Transverse colon (tissue), 4 donors: ENCODE results near the gene KRTAP4-7.

Experiments used
- CTCF ChIP-seq, 5 experiments: fragments of 200-600 bp in 3 of 5; fragments of 450-650 bp in 2 of 5; sonication (generic) in 3 of 5; IDR thresholded peaks; 1 replicate in 2 of 5; 2 replicates in 3 of 5; pipeline ENCODE4 v1.5.1; 2016 to 2017; ENCODE audit warnings: antibody characterized with exemption in 5 of 5, inconsistent platforms in 3 of 5, mild to moderate bottlenecking in 2 of 5, moderate library complexity in 1 of 5
- EP300 ChIP-seq: sonication (generic); formaldehyde crosslinking; IDR thresholded peaks from one replicate; pipeline ENCODE4 v1.6.1; 2017; ENCODE audit warnings: antibody characterized with exemption, low read depth
- POLR2A ChIP-seq: fragments of 450-650 bp; IDR thresholded peaks from one replicate; pipeline ENCODE4 v1.6.1; 2016; ENCODE audit warnings: antibody characterized with exemption, mild to moderate bottlenecking, moderate library complexity
- POLR2AphosphoS5 ChIP-seq, 3 donors: sonication (generic); formaldehyde crosslinking; IDR thresholded peaks; one replicate each; pipeline ENCODE4 v1.6.1; 2016; ENCODE audit warnings: antibody characterized with exemption in 3 of 3

GRCh38 chr17:41067281-41067680 lies 16.7 kb upstream of the KRTAP4-7 start:
- TF ChIP-seq POLR2A (no peak), CTCF (IDR thresholded peaks at IDR 0.05) (no peak), POLR2AphosphoS5 (IDR thresholded peaks at IDR 0.05) (no peak), EP300 (no peak)
